WTC11 (cell line): ENCODE data around the gene ELFN2.

ENCODE experiments used
- ATF1 ChIP-seq: sonication (generic); formaldehyde crosslinking; IDR thresholded peaks from 2 replicates; pipeline ENCODE4 v1.8.1; 2023; ENCODE audit warnings: mild to moderate bottlenecking, moderate library complexity, missing genetic modification reagents
- ATF6 ChIP-seq: sonication (generic); formaldehyde crosslinking; IDR thresholded peaks from 2 replicates; pipeline ENCODE4 v1.8.1; 2023; ENCODE audit warnings: mild to moderate bottlenecking, missing genetic modification reagents
- CREB1 ChIP-seq: sonication (generic); formaldehyde crosslinking; IDR thresholded peaks from 2 replicates; pipeline ENCODE4 v1.8.0; 2023; ENCODE audit warnings: mild to moderate bottlenecking, missing genetic modification reagents
- CTCF ChIP-seq: fragments of 200-600 bp; IDR thresholded peaks from 2 replicates; pipeline ENCODE4 v1.8.0; 2022; ENCODE audit warnings: antibody characterized with exemption
- ELF4 ChIP-seq: sonication (generic); formaldehyde crosslinking; IDR thresholded peaks from 2 replicates; pipeline ENCODE4 v1.8.1; 2022; ENCODE audit warnings: low read depth, mild to moderate bottlenecking, moderate library complexity, missing genetic modification reagents
- FOXJ3 ChIP-seq: sonication (generic); formaldehyde crosslinking; IDR thresholded peaks from 2 replicates; pipeline ENCODE4 v1.9.0; 2021; ENCODE audit warnings: missing genetic modification reagents, mild to moderate bottlenecking, borderline replicate concordance
- NR1H2 ChIP-seq: sonication (generic); formaldehyde crosslinking; IDR thresholded peaks from 2 replicates; pipeline ENCODE4 v1.9.0; 2021; ENCODE audit warnings: mild to moderate bottlenecking, moderate library complexity, missing genetic modification reagents
- NR3C1 ChIP-seq: sonication (generic); formaldehyde crosslinking; conservative IDR thresholded peaks from 2 replicates; pipeline ENCODE4 v1.8.1; 2023; ENCODE audit warnings: low read depth, mild to moderate bottlenecking, missing genetic modification reagents
- SOX15 ChIP-seq: fragments of 250-450 bp; sonication (Bioruptor Pico); IDR thresholded peaks from 2 replicates; pipeline ENCODE4 v1.9.0; 2021; ENCODE audit warnings: mild to moderate bottlenecking
- TF ChIP-seq, protein P1 (sequence below): sonication (generic); formaldehyde crosslinking; conservative IDR thresholded peaks from 2 replicates; pipeline ENCODE4 v1.8.1; 2022; ENCODE audit warnings: mild to moderate bottlenecking, missing genetic modification reagents
- TF ChIP-seq, protein P2 (sequence below): fragments of 250-450 bp; sonication (Bioruptor Pico); IDR thresholded peaks from 2 replicates; pipeline ENCODE4 v1.9.0; 2021; ENCODE audit warnings: moderate library complexity, mild to moderate bottlenecking, inconsistent platforms, borderline replicate concordance
- TF ChIP-seq, protein P3 (sequence below): sonication (generic); formaldehyde crosslinking; IDR thresholded peaks from 2 replicates; pipeline ENCODE4 v1.8.1; 2022; ENCODE audit warnings: mild to moderate bottlenecking, moderate library complexity, missing genetic modification reagents
- TF ChIP-seq, protein P4 (sequence below): sonication (generic); formaldehyde crosslinking; IDR thresholded peaks from 2 replicates; pipeline ENCODE4 v1.8.1; 2022; ENCODE audit warnings: low read depth, mild to moderate bottlenecking, moderate library complexity, missing genetic modification reagents, borderline replicate concordance

GRCh38 chr22:37320726-37321677 is 106.3 kb downstream of the ELFN2 start:
- TF ChIP-seq SOX15 (CRISPR knock-in tag) (no peak), CTCF (no peak), NR3C1 (CRISPR knock-in tag) (no peak), NR1H2 (CRISPR knock-in tag) (no peak), FOXJ3 (no peak), ATF1 (no peak), CREB1 (CRISPR knock-in tag) (no peak), ATF6 (CRISPR knock-in tag) (no peak), ELF4 (CRISPR knock-in tag) (no peak)
- TF ChIP-seq, protein P1, sequence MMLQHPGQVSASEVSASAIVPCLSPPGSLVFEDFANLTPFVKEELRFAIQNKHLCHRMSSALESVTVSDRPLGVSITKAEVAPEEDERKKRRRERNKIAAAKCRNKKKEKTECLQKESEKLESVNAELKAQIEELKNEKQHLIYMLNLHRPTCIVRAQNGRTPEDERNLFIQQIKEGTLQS (CRISPR knock-in tag) = no peak
- TF ChIP-seq, protein P2, sequence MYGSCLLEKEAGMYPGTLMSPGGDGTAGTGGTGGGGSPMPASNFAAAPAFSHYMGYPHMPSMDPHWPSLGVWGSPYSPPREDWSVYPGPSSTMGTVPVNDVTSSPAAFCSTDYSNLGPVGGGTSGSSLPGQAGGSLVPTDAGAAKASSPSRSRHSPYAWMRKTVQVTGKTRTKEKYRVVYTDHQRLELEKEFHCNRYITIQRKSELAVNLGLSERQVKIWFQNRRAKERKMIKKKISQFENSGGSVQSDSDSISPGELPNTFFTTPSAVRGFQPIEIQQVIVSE (CRISPR knock-in tag) = no peak
- TF ChIP-seq, protein P3, sequence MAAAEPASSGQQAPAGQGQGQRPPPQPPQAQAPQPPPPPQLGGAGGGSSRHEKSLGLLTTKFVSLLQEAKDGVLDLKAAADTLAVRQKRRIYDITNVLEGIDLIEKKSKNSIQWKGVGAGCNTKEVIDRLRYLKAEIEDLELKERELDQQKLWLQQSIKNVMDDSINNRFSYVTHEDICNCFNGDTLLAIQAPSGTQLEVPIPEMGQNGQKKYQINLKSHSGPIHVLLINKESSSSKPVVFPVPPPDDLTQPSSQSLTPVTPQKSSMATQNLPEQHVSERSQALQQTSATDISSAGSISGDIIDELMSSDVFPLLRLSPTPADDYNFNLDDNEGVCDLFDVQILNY (CRISPR knock-in tag) = no peak
- TF ChIP-seq, protein P4, sequence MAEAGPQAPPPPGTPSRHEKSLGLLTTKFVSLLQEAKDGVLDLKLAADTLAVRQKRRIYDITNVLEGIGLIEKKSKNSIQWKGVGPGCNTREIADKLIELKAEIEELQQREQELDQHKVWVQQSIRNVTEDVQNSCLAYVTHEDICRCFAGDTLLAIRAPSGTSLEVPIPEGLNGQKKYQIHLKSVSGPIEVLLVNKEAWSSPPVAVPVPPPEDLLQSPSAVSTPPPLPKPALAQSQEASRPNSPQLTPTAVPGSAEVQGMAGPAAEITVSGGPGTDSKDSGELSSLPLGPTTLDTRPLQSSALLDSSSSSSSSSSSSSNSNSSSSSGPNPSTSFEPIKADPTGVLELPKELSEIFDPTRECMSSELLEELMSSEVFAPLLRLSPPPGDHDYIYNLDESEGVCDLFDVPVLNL = no peak
